ENCODE measurements around the gene ZFYVE9.
"Not testable (repeated sequence)": the region's sequence is repeated elsewhere in the genome, so short reads cannot be mapped to it uniquely, and the experiment has no call there.

- TF ChIP-seq CTCF (IDR thresholded peaks at IDR 0.05); POLR2A (IDR thresholded peaks at IDR 0.05; ENCODE audit: low read depth): not testable (repeated sequence)
Measured at GRCh38 chr1:52182328-52182727, 40.4 kb downstream of the ZFYVE9 start.
